ENCODE results near the gene ARHGAP22.

The ARHGAP22 gene

DNA sequence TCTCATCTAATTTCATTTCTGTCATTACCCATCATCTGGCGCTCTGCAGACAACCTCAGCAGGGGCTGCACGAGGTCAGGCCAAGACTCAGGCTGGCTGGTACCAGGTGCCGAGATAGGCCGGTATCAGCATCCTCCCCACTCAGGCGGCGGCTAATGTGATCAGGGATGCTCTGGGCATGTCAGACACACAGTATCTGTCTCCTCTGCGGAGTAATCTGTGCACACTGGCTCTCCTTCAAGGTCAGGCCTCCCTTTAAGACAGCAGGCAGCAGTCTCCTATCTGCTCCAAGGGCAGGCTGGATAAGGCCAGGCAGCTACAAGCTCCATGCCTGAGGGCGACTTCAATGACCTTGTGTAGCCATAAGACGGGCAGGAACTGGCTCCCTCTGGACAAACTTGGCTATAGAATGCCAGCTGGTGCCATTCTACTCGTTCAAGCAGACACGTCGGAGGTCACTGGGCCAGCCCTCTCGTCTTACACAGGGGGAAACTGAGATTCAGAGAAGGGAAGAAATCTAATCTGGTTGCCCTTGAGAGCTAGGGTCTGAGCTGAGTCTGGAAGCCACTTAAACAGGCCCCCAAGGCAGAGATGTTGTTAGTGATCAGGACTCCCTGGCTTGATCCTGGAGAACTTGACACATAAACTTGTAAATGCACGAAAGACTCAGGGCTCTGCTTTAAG, 59.3 kb downstream of the ARHGAP22 start:
- TF ChIP-seq ZFX (IDR thresholded peaks at IDR 0.05; ENCODE audit: borderline replicate concordance) = no peak
- TF ChIP-seq, protein P1, sequence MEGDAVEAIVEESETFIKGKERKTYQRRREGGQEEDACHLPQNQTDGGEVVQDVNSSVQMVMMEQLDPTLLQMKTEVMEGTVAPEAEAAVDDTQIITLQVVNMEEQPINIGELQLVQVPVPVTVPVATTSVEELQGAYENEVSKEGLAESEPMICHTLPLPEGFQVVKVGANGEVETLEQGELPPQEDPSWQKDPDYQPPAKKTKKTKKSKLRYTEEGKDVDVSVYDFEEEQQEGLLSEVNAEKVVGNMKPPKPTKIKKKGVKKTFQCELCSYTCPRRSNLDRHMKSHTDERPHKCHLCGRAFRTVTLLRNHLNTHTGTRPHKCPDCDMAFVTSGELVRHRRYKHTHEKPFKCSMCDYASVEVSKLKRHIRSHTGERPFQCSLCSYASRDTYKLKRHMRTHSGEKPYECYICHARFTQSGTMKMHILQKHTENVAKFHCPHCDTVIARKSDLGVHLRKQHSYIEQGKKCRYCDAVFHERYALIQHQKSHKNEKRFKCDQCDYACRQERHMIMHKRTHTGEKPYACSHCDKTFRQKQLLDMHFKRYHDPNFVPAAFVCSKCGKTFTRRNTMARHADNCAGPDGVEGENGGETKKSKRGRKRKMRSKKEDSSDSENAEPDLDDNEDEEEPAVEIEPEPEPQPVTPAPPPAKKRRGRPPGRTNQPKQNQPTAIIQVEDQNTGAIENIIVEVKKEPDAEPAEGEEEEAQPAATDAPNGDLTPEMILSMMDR (IDR thresholded peaks at IDR 0.05) = no peak
- no peak overlapping the region for H3K27ac ChIP-seq

DNA sequence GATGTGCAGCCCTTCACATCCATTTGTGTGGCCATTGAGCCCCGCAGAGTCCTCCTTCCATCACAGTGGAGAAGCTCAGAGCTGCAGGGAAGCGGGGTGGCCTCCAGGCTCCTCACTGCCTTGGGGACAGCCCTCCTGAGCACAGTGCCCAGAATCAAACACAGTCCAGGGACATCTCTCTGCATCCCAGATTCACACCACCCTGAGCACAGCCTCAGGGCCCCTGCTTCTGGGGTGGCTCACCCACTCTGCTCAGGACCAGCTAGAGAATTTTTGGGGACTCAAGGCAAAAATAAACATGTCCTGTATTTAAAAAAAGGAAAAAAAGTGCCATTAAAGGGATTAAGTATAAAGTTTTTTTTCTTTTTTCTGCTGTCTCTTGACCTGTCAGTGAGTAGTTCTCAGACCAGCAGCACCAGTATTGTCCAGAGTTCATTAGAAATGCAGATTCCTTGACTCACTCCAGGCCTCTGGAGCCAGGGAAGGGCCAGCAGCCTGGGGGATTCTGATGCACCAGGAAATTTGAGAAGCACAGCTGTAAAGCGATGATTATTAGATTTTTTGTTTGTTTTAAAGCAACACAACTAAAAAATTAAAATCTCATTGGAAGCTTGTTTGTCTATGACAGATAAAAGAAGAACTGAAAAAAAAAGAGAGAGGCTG, 61.6 kb downstream of the ARHGAP22 start:
- TF ChIP-seq, protein P1 (IDR thresholded peaks at IDR 0.05) = no peak
- no peak for TF ChIP-seq ZFX (IDR thresholded peaks at IDR 0.05; ENCODE audit: borderline replicate concordance)
- H3K27ac ChIP-seq = no peak overlapping the region

DNA sequence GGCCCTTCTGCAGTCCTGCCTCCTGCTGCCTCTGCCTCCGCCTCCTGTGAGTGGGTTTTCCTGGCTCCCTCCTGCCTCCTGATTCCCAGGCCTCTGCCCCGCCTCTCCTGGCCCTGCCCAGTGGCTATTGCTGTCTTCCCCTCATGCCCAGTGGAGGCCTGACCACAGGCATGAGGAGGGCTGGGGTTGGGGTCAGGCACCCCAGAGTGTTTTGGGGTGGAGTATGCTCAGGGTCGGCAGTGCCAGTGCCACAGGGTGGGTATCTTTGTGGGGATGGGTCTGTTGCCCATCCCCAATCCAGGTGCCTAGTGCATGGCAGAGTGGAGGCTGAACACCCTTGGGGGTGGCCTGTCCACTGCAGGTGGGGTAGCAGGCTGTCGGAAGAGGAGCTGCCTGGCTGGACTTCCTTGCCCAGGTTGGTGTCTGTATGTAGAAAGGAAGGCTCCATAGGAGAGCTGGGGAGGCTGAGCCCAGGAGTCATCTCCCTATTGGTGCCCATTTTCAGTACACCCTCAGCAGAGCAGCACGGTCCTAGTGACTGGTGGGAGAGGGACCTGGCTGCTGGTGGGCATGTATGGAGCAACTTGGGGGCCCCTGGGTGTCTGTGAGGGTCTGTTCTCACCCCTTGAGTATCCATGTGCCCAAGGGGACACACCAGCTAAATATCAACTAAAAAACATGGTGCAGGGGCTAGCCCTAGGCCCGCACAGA, 62.2 kb downstream of the ARHGAP22 start:
- TF ChIP-seq, protein P1 (IDR thresholded peaks at IDR 0.05) = no peak
- no peak for TF ChIP-seq ZFX (IDR thresholded peaks at IDR 0.05; ENCODE audit: borderline replicate concordance)
- H3K27ac ChIP-seq = no peak overlapping the region

DNA sequence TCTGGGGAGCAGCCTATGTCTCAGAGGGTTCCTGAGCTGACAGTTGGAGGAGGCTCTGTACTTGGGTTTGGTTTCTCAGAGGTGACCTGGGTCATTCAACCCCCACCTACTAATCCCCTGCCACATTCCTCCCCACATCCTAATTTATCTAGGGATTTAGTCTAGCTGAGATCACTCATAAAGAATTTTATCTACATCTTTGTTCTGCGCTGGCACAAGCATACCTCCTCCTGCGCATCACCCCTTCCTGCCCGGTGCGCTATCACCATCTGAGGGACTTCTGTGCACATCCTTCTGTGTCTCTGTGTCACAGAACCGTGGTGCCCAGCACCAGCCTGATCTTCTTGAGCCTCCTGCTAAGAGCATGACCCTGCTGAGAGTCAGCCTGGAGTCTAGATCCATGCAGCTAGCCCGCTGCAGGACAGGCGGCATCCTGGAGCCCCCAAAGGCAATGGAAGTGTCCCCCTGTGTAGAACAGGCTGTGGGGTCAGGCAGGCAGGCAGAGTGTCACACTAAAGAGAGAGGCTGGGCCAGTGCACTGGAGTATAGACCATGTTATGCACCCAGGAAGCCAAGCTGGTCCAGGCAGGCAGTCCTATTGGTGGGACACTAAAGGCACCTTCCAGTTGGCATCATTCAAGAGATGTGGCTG, 63.6 kb downstream of the ARHGAP22 start:
- no peak for TF ChIP-seq ZFX (IDR thresholded peaks at IDR 0.05; ENCODE audit: borderline replicate concordance)
- TF ChIP-seq, protein P1 (IDR thresholded peaks at IDR 0.05) = no peak
- no peak overlapping the region for H3K27ac ChIP-seq

DNA sequence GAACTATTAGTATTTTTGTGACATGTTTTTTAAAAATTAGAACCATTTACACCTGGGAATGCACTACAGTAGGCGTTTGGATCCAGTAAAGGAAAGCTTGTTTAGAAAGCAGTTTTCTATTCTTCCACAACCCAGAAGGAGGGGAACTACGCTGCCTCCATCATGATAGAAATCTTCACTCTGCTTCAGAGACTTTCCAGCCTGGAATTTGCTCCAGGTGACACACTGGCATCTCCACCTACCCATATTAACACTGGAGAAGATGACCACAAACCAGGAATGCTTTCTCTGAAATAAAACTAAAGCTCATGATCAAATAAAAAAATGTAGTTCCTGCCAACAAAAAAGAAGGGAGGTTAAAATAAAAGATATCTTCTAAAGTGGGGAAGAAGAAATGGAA, 66.3 kb downstream of the ARHGAP22 start:
- no peak overlapping the region for H3K27ac ChIP-seq
- TF ChIP-seq ZFX (IDR thresholded peaks at IDR 0.05; ENCODE audit: borderline replicate concordance) = no peak
- TF ChIP-seq, protein P1 (IDR thresholded peaks at IDR 0.05) = no peak

DNA sequence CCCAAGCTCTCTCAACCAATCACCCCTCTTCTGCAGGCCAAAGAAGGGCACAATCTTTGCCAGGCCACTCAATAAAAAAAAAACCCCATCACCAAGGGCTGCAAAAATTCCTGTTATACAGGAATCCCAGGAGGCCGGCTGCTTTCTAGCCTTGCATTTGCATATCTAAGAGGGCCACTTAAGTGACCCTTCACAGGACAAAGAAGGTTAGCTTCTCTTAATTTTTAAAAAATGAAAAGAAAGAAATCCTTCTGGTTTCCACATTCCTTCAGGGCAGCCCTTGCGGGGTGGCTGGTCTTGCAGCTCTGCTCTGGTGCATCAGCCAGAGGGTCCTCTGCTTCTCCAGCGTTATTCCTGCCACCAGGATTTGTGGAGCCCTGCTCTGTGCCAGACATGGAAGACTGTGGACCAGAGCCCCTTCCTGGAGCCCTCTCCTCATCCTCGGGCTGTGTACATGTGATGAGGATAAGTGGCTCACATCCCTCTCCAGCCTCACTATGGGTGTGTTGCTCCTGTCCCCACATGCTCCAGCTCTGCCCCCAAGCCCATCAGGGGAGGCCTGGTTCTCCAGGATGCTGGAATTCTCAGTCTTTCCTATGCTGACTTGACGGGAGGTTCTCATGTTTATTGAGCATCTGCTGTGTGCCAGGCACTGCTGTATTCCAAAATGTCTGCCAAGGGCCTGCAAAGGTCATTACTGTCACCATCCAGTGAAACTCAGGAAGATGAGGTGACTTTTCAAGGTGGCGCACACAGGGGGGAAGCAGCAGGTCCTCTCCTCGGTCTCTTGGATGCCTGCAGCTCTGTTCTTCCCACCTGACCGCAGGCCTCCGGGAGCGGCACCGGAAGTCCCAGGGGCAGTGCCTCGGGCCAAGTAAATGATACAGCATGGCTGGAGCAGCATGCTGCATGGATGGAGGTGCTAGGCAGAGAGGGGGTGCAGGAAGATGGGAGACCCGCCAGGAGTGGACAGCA, 67.7 kb downstream of the ARHGAP22 start:
- TF ChIP-seq, protein P1 (IDR thresholded peaks at IDR 0.05) = no peak
- no peak for TF ChIP-seq ZFX (IDR thresholded peaks at IDR 0.05; ENCODE audit: borderline replicate concordance)
- no peak overlapping the region for H3K27ac ChIP-seq
